ENCODE results near the gene GPR52. TPM values are rescaled to one million over a fixed set of nuclear protein-coding genes. Genes with fewer than 3 reads are reported as not detected.
"Not testable (repeated sequence)": the region's sequence is repeated elsewhere in the genome, so short reads cannot be mapped to it uniquely, and the experiment has no call there.

The GPR52 gene, protein sequence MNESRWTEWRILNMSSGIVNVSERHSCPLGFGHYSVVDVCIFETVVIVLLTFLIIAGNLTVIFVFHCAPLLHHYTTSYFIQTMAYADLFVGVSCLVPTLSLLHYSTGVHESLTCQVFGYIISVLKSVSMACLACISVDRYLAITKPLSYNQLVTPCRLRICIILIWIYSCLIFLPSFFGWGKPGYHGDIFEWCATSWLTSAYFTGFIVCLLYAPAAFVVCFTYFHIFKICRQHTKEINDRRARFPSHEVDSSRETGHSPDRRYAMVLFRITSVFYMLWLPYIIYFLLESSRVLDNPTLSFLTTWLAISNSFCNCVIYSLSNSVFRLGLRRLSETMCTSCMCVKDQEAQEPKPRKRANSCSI
- polyA plus RNA-seq (ENCODE audit: insufficient read depth in 1 of 5, insufficient read length in 5 of 5, low replicate concordance in 1 of 5), result under 1 TPM in 1 of 5 donors, not detected in 4; 0.14 TPM
- long read RNA-seq, donor 1, result 0 reads
- long read RNA-seq, donor 2, result 0 reads
- long read RNA-seq, donor 3, result 0 reads
- long read RNA-seq, donor 4, result 0 reads
- long read RNA-seq, donor 5, result 0 reads
- long read RNA-seq, donor 6, partial matches to known transcripts, result 0 of 1 reads
- long read RNA-seq, donor 6, other reads (novel, unspliced or antisense), result 0 of 1 reads
- long read RNA-seq, donor 7, result 0 reads
- long read RNA-seq, donor 8, result 0 reads

DNA sequence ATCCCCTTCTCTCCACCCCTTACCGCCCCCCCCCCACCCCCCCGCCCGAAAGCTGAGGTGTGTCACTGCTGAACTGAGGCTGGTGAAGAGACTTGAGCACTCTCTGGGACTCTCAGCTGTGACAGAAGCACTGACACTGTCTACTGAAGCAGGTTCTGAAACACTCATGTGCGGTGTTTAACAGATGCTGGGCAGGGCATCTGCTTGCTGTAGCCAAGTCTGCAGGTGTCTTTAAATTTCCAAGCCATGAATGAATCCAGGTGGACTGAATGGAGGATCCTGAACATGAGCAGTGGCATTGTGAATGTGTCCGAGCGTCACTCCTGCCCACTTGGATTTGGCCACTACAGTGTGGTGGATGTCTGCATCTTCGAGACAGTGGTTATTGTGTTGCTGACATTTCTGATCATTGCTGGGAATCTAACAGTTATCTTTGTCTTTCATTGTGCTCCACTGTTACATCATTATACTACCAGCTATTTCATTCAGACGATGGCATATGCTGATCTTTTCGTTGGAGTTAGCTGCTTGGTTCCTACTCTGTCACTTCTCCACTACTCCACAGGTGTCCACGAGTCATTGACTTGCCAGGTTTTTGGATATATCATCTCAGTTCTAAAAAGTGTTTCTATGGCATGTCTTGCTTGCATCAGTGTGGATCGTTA lies at the start of gene GPR52:
TSS of gene GPR52 (plus strand) at position 99 of the 665 bp plus-strand sequence. CDS start at position 247, 148 bp downstream.
- no peak for DNase-seq

DNA sequence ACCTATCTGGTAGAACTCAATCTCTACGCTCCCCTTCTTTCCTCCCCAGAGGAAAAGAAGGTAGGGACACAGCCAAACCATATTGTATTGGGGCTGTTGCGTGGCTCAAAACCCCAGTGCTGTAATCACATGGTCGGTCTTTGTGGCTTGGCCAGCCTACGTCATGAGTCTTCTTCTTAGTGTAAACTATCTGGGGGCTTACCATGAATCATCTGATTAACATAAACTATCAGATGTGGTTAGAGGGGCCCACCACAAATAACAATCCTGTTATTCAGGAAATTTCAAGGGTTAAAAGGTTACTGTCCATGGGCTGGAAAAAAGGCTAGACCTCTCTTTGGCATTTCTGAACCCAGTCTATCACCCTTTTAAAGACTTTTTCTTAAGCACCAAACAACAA lies 49.5 kb upstream of the GPR52 start:
- no peak for DNase-seq

DNA sequence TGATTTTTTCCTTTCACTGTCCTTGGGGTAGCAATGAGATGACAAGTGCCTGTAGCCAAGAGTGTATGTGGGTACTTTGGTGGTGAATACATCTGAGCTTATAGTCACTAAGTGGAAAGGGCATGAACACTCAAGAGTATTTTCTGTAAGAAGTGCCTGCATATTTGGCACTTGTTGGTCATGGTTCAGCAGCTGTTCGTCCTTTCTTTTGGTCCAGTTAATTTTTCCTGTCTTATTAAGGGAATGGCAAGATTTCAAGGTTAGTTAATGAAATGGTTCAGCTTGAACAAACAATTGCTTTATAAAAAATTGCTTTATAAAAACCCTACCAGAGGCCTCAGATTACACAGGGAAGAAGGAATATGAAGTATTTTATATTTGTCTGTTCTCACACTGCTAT lies 48.6 kb upstream of the GPR52 start:
- no peak for DNase-seq

DNA sequence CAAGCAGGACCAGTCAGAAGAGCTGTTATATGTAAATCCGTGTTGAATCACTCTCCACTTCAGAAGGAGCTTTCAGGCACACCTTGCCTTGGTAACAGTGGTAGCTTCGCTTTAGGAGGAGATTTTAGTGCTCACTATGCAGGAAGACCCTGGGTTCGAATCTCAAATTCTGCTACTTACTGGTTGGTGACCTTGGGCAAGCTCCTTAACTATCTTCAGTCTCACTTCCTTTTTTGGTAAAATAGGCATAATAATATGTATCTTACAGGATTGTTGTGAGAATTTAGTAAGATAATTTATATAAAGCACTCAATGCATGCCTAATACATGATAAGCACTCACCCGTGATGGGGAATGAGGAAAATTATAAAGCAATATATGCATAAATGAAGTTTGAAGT lies 46.7 kb upstream of the GPR52 start:
- DNase-seq, result no peak

DNA sequence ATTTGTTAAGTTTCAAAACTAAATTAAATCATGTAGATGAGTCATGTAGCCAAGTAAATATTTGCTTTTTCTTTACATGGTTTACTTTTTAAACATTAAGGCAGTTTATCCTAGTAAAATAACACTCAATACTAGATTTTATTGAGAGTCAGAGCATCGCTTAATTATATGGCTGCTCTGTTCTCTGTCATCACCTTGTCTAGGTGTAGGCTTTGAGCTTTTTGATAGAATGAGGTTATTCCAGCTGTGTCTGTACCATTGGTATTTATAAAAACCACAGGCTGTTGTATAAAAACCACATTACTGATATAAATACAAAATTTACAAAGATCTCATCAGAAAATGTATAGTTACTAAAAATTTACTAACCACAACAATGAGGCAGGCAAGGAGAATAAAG lies 42.5 kb upstream of the GPR52 start:
- no peak for DNase-seq

DNA sequence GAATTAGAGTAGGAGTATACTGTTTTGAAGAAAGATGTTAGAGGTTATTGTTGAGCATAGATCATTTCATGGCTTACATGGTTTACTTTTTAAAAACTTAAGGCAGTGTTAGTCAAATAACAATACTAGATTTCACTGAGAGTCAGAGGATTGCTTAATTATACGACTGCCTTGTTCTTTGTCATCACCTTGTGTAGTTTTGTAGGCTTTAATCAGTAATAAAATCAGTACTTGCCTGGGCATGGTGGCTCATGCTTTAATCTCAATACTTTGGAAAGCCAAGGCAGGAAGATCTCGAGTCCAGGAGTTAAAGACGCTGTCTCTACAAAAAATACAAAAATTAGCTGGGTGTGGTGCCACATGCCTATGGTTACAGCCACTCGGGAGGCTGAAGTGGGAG lies 41.3 kb upstream of the GPR52 start:
- DNase-seq, result no peak

DNA sequence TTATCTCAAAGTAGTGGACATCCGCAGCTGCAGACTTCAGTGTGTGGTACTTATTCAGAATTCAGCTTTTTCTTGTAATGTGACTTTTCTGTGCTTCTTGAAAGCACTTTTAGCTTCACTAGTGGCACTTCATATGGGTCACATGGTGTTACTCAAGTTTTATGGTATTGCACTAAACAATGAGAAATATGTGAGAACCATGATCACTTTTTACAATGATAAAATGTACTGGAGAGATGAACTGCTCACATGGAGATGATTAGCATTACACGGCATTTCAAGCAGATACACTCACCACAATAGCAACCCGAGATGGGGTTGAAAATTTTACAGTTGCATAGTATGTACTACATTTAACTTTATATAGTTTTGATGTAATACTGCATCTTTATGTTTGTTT lies 40.1 kb upstream of the GPR52 start:
- DNase-seq, result peak in 1 of 2 donors; percentile 3

DNA sequence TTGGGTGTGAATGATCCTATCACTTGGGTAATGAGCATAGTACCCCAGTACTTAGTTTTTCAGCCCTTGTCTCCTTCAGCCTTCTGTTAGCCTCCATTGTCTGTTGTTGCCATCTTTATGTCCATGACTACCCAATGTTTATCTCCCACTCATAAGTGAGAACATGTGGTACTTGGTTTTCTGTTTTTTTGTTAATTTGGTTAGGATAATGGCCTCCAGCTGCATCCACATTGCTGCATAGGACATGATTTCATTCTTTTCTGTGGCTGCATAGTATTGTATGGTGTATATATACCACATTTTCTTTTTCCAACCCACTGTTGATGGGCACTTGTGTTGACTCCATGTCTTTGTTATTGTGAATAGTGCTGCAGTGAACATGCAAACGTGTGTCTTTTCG lies 39.6 kb upstream of the GPR52 start:
- DNase-seq, result no peak

DNA sequence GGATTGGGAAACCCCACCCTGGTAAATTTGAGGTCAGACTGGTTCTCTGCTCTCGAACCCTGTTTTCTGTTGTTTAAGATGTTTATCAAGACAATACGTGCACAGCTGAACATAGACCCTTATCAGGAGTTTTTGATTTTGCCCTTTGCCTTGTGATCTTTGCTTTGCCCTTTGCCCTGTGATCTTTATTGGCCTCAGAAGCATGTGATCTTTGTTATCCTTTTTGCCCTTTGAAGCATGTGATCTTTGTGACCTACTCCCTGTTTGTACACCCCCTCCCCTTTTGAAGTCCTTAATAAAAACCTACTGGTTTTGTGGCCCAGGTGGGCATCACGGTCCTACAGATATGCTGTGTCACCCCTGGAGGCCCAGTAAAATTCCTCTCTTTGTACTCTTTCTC lies 38.0 kb upstream of the GPR52 start:
- not testable (repeated sequence) for DNase-seq

DNA sequence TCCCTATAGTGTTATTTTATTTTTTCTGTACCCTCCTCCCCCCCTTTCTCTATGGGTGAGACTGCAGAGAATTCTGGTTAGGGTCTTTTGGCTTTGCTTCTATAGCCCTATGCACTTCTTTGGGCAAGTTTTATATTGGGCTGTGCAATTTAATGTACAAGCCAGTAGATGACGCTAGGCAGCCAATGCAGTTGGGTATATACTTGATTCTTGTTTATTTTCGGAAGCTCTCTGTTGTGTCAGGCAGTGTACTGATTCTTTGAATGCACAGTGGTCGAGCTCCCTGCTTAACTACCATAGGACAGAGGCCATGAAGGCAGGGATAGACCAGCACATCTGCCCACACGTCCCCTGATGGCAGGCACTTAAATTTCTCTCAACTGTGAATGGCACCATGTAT lies 34.1 kb upstream of the GPR52 start:
- no peak for DNase-seq

DNA sequence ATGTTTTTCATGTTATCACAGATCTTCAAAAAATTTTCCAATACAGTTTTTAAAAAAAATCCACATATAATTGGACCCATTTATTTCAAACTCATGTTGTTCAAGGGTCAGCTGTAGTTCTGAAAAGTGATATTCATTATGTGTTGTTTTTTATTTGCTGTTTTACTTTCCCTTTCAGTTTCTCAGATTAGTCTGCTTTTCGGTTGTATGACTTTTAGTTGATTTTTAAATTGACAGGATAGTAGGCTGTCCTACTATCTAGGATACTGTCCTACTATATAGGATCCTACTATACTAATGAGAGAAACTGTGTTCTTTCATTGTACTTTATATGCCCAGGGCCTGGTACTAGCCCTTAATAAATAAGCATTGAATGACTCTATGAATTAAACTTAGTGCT lies 33.6 kb upstream of the GPR52 start:
- no peak for DNase-seq

DNA sequence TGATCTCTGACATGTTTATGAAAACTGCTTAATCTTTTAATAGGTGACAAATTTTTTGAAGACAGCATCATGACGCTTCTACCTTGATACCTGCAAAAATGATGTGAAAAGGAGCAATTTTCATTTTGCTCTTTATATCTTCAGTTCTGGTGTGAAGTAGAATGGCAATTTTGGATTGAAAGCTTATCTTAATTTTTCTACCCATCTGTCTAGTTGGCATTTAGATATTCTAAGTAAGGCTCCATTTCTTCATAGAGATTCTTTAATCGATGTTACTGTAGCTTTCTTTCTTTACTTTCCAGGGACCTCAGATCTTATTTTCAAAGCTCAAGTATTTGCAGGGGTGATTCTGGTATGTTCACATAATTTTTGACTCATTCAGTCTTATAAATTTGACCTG lies 32.3 kb upstream of the GPR52 start:
- DNase-seq, result no peak

DNA sequence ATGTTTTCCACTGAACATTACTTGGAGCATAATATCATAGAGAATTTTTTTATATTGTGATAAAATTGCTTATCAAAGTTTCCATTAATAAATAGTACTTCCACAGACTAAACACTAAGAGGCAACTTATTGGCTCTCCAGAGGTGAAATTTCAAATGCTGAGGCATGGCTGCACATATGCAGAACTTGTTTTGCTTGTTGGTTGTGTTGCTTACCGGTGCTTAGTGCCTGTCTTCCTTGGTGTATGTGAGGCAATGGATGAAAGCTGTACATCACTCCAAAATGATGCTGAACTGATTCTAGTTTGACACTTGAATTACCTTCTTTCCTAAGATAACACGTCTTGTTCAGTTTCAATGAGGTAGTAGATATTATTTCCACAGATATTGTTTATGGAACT lies 29.8 kb upstream of the GPR52 start:
- DNase-seq, result no peak

DNA sequence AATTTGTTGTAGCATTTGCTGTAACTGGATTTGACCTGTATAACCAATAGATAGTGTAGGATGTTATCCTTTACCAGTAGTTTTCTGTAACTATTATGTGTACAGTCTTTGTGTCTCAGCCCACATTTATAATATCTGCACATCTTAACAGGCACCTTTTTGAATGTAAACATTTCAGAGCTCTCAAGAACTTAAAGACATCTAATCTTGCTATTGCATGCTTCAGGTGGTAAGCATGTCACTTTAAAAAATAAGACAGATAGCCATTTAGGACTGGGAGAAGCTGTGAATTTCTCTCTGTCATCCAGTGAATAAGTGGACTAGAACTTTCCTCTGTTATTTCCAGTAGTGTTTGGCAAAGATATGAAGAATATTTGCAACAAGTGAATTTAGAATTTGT lies 22.6 kb upstream of the GPR52 start:
- DNase-seq, result no peak

DNA sequence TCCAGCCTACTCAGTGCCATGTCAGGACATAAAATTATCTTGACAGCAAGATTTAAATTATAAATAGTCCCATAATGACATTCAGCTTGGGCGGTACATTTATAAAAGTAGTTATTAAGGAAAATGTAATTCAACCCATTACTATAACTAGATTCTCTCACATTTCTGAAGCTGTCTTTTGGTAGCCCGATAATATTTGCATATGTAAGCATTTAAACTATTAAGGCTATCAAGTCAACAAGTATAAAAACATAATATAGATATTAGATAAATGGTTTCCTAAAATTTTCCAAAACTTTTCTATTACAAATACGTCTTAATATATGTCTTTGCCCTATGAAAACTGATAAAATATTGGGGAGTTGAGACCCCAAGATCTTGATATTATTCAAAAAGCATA lies 21.6 kb upstream of the GPR52 start:
- no peak for DNase-seq

DNA sequence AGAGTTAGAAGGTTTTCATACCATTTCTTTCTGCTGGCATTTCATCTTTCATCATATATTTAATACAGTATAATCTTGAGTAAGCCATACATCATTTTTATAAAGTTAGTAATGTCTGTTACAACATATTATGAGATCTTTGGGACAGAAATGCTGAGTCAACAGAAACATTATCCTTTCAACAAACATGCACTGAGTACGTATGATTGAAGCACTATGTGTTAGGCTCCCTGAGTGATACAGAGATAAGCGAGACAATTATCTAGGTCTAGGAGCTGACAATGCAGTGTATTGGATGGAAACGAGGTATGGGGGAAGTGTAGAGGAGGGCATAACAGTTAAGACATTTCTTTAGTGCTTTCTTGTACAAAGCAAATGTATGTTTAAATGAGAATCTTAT lies 19.7 kb upstream of the GPR52 start:
- DNase-seq, result no peak

DNA sequence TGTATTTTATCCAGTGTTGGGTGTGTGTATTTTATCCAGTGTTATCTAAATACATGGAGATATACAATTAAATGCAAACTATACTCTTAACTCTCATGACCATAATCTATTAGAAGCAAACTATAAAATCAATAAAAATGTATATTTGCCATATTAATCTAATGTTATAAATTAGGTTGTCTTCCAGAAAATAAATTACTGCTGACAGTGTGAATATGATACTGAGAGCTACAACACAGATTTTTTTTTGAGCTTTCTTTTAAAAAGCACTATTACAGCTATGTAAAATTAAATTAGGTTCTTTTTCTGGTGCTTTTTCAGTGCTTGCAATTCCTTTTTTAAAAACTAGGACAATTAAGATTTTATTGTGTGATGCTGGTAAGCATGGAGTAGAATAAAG lies 19.0 kb upstream of the GPR52 start:
- DNase-seq, result no peak

DNA sequence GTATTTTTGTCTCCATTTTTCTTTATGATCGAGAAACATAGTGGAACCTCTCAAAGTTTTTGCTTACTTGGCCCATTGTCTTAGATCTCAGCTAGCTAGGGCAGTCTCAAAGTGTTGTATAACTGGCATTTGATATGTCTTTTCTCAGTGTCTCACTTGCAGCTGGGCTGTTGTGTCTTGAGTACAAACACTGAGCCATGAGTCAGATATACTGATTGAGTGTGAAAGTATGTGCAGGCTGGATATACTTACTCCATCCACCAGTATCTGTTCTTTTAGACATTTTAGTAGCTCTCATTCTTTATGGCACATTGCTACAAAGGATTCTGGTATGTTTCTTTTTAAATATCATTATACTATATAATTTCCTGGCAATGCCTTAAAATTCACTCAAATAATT lies 14.3 kb upstream of the GPR52 start:
- no peak for DNase-seq

DNA sequence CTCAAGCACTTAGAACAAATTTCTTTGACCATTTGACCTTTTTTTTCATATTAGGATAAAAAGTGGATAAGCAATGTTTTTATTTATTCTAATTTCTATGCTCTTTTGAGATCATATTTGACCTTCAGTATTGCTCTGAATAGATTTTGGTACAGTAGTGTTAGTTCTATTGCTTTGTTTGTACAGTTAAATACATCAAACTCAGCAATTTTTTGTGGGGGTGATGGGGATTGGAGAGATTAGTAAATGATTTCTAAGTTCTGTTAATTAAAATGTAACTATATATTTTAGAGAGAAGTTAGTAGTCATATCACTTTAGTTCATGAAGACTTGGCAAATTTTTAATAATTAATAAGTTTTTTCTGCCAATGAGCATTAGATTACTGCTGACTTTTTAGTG lies 2.4 kb upstream of the GPR52 start:
- no peak for DNase-seq

DNA sequence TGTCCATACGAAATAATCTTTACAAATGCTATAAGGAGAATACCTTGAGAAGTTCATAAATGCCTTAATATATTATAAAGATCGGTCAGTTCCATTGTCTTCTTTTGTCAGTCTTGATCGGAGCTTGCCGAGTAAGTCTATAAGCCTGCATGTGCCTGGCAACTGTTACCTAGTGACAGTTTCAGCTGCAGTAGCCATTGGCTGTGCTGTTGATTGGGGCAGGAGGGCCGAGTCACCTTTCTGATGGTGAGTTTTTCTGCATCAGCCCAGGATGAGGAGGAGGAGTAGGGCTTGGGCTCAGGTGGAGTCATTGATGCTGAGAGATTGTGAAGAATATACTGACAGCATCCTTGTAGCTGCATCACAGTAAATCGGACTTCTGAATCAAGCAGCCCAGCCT lies 1.9 kb upstream of the GPR52 start:
- DNase-seq, result no peak

DNA sequence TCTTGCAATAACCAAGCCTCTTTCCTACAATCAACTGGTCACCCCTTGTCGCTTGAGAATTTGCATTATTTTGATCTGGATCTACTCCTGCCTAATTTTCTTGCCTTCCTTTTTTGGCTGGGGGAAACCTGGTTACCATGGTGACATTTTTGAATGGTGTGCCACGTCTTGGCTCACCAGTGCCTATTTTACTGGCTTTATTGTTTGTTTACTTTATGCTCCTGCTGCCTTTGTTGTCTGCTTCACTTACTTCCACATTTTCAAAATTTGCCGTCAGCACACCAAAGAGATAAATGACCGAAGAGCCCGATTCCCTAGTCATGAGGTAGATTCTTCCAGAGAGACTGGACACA lies 743 bp downstream of the GPR52 start:
- DNase-seq, result no peak

DNA sequence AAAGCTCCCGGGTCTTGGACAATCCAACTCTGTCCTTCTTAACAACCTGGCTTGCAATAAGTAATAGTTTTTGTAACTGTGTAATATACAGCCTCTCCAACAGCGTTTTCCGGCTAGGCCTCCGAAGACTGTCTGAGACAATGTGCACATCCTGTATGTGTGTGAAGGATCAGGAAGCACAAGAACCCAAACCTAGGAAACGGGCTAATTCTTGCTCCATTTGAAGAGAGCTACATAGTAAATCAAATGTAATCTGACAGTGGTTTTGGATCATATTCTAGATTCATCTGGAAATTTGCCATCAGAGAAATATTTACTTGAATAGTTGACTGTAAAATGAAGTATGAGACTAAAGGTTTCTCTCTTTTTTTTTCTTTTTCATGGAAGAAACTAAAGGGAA lies 1.2 kb downstream of the GPR52 start:
- peak; percentile 5 for DNase-seq

DNA sequence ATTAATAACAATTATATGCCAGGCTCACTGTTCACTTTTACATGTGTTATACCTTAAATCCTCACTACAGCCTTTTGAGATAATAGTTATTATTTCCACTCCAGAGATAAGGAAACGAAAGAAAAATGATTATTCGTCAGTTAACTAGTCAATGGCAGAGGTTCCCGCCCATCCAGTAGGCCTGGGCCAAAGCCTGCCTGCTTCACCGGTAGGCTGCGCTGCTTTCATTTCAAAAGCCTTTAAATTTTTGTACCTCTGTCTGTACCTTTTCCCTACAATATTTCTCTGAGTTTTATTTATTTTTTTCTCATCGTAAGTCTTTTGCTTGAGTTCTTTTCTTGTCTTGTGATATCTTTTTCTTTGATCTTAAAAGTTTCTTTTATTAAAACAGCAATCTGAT lies 3.6 kb downstream of the GPR52 start:
- DNase-seq, result no peak

All from right lung (tissue), 10 donors.